Kidney (tissue), 14 donors: ENCODE results near the gene GRXCR1. TPM values are rescaled to one million over a fixed set of nuclear protein-coding genes. Genes with fewer than 3 reads are reported as not detected.

Source experiments
- DNase-seq, 5 donors: peaks; one replicate each; pipeline ENCODE4 v3.0.0-alpha.2; 2013 to 2020
- FAIRE-seq: peaks from 2 replicates; lab custom pipeline; 2012; peaks lifted over from hg19 to GRCh38; lab: Jason Lieb, UNC
- H3K27ac ChIP-seq, 2 donors: one replicate each; pipeline ENCODE4 v1.7.0; 2013; ENCODE audit warnings: low read depth in 2 of 2, low read length in 2 of 2, inconsistent platforms in 1 of 2
- H3K27me3 ChIP-seq: one replicate; pipeline ENCODE4 v1.7.1; 2013; ENCODE audit warnings: low read length, inconsistent platforms; ENCODE audit not compliant: control insufficient read depth, insufficient read depth
- H3K36me3 ChIP-seq, 3 donors: one replicate each; pipeline versions ENCODE4 v1.7.0 to v1.7.1; 2013; ENCODE audit warnings: low read length in 3 of 3, control low read depth in 1 of 3, inconsistent platforms in 1 of 3; ENCODE audit not compliant: insufficient read depth in 3 of 3, control insufficient read depth in 2 of 3
- H3K4me1 ChIP-seq, 3 donors: one replicate each; pipeline versions ENCODE4 v1.7.0 to v1.7.1; 2013; ENCODE audit warnings: low read length in 3 of 3, inconsistent platforms in 1 of 3, low read depth in 1 of 3; ENCODE audit not compliant: control insufficient read depth in 2 of 3, insufficient read depth in 2 of 3
- H3K4me3 ChIP-seq, 3 donors: one replicate each; pipeline versions ENCODE4 v1.7.0 to v1.8.1; 2013; ENCODE audit warnings: low read length in 3 of 3, control low read depth in 1 of 3, inconsistent platforms in 1 of 3
- H3K9ac ChIP-seq, 3 donors: one replicate each; pipeline versions ENCODE4 v1.7.0 to v1.7.1; 2013; ENCODE audit warnings: low read length in 3 of 3, control low read depth in 1 of 3, inconsistent platforms in 1 of 3
- H3K9me3 ChIP-seq, 3 donors: one replicate each; pipeline versions ENCODE4 v1.7.0 to v1.7.1; 2013; ENCODE audit warnings: low read length in 3 of 3, control low read depth in 1 of 3, inconsistent platforms in 1 of 3; ENCODE audit not compliant: control insufficient read depth in 2 of 3, insufficient read depth in 1 of 3
- CTCF ChIP-seq: IDR thresholded peaks from 3 replicates; pipeline ENCODE4 v1.5.1; 2012; ENCODE audit warnings: mild to moderate bottlenecking, moderate library complexity, borderline replicate concordance; ENCODE audit not compliant: insufficient read depth; ENCODE audit errors: extremely low read depth
- intact Hi-C: fragments of 100-400 bp; cut with DNase I; formaldehyde crosslinking; loops from one replicate; pipeline ENCODE4 v1.11.1; 2022
- polyA plus RNA-seq: library from polyadenylated mRNA; stranded (reverse); fragments of 350-450 nt; fragmentation: Illumina TruSeq; extraction: RNeasy Lipid Tissue Mini Kit (QIAGEN cat#74804); gene quantifications from one replicate; pipeline ENCODE4 v1.2.3, GENCODE V29; 2014; ENCODE audit warnings: low read depth, low replicate concordance; ENCODE audit not compliant: insufficient read depth
- total RNA-seq: library from RNA; stranded (reverse); fragmentation: NEBNext Ultra II Directional; extraction: Animal tissue kit (Norgen Biotek cat#: 25700); gene quantifications from one replicate; pipeline ENCODE4 v1.2.1, GENCODE V29; 2021
- donor health status: control.
- donor health status: control.
- donor health status: control.
- donor health status: control.
- donor health status: control.
- donor health status: DM: yes; HTN: yes; CAD: no.
- donor health status: Normal renal cell carcinoma (clear cell type).

Gene GRXCR1
- total and polyA plus RNA-seq, 2 donors from 2014 or later, result not detected

GRCh38 chr4:42845586-42845985, 46.9 kb upstream of the GRXCR1 start:
- no peak for TF ChIP-seq CTCF
- Histone ChIP-seq H3K9me3 (no peaks in the 10 kb centered on the region), H3K27ac (no peak overlapping the region), H3K27me3 (no peaks in the 10 kb centered on the region), H3K4me3 (no peak overlapping the region), H3K36me3 (no peaks in the 10 kb centered on the region), H3K4me1 (no peaks in the 10 kb centered on the region), H3K9ac (no peak overlapping the region)
- intact Hi-C loops, result no loop called here
- DNase-seq, result no peak
- FAIRE-seq, result no peak

- H3K9ac ChIP-seq, result no peak overlapping the region
- DNase-seq, result no peak
- no peak overlapping the region for H3K4me3 ChIP-seq
- no peak overlapping the region for H3K27ac ChIP-seq
- FAIRE-seq, result no peak
- no peaks in the 10 kb centered on the region for H3K4me1 ChIP-seq
- TF ChIP-seq CTCF, result no peak
- no peaks in the 10 kb centered on the region for H3K27me3 ChIP-seq
- intact Hi-C loops, result no loop called here
- H3K36me3 ChIP-seq, result no peaks in the 10 kb centered on the region
- no peaks in the 10 kb centered on the region for H3K9me3 ChIP-seq
Measured at GRCh38 chr4:42855779-42856178, 36.7 kb upstream of the GRXCR1 start.

GRCh38 chr4:42865572-42866189, 26.8 kb upstream of the GRXCR1 start:
- Histone ChIP-seq H3K27ac (no peak overlapping the region), H3K4me3 (no peak overlapping the region), H3K4me1 (no peaks in the 10 kb centered on the region), H3K9ac (no peak overlapping the region), H3K27me3 (no peaks in the 10 kb centered on the region), H3K9me3 (no peaks in the 10 kb centered on the region), H3K36me3 (no peaks in the 10 kb centered on the region)
- TF ChIP-seq CTCF, result peak; percentile 74
- FAIRE-seq, result peak; percentile 23
- DNase-seq, result peak in 4 of 5 donors; percentile 37 to 78 (median 62)
- intact Hi-C loops, result loop anchor here (5.0 kb wide), 1 partner anchor 303 kb away; no protein-coding TSS in a partner anchor

- H3K27ac ChIP-seq, result no peak overlapping the region
- DNase-seq (no peak), FAIRE-seq (no peak)
- H3K4me1 ChIP-seq, result no peaks in the 10 kb centered on the region
- no peaks in the 10 kb centered on the region for H3K36me3 ChIP-seq
- H3K4me3 ChIP-seq, result no peak overlapping the region
- no peaks in the 10 kb centered on the region for H3K9me3 ChIP-seq
- H3K27me3 ChIP-seq, result no peaks in the 10 kb centered on the region
- no peak overlapping the region for H3K9ac ChIP-seq
- no peak for TF ChIP-seq CTCF
- intact Hi-C loops, result no loop called here
Measured at GRCh38 chr4:42871261-42871660, 21.3 kb upstream of the GRXCR1 start.
